PFSK-1 (cell line): ENCODE measurements around the gene HAUS2.

Experiments
- FOXP2 ChIP-seq: optimal IDR thresholded peaks from 2 replicates; pipeline ENCODE3; 2011; ENCODE audit warnings: borderline replicate concordance, control low read depth, inconsistent platforms; ENCODE audit not compliant: insufficient read depth; ENCODE audit errors: extremely low read length, extremely low read depth
- POLR2AphosphoS5 ChIP-seq: IDR thresholded peaks from 2 replicates; pipeline ENCODE4 v1.6.1; 2012; ENCODE audit warnings: low read depth, mild to moderate bottlenecking, control low read depth, low read length, moderate library complexity
- SIN3A ChIP-seq: IDR thresholded peaks from 2 replicates; pipeline ENCODE4 v1.6.1; 2012; ENCODE audit warnings: mild to moderate bottlenecking, low read length, moderate library complexity, borderline replicate concordance; ENCODE audit not compliant: insufficient read depth
- TAF1 ChIP-seq: IDR thresholded peaks from 2 replicates; pipeline ENCODE4 v1.6.1; 2012; ENCODE audit warnings: low read length, control low read depth, borderline replicate concordance; ENCODE audit not compliant: insufficient read depth
- TF ChIP-seq, protein P1 (sequence below), 2 experiments: IDR thresholded peaks; 2 replicates each; pipeline versions ENCODE4 v1.6.1 to v1.8.0; 2011 to 2012; ENCODE audit warnings: low read depth in 2 of 2, low read length in 2 of 2, control low read depth in 1 of 2, inconsistent platforms in 1 of 2, mild to moderate bottlenecking in 1 of 2, moderate library complexity in 1 of 2; ENCODE audit not compliant: insufficient read depth in 1 of 2

Gene HAUS2

DNA sequence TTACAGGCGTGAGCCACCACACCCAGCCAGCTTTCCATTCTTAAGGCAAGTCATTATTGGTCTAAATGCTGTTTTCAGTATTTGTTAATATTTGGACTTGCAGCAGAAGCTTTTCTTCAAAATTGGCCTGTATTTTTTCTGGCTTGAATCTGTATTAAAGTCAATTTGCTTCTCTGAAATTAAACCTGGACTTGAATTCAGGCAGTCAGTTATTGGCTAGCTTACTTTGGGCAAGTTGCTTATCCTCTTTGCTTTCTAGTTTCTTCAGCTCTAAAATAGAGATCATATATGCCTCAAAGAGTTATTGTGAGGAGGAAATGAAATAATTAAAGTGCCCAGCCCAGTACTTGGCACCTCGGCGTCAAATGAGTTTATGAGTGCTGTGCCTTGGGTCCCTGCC lies 44.1 kb downstream of the HAUS2 start:
- TF ChIP-seq TAF1 (no peak), FOXP2 (no peak), POLR2AphosphoS5 (no peak), SIN3A (no peak)
- TF ChIP-seq, protein P1, sequence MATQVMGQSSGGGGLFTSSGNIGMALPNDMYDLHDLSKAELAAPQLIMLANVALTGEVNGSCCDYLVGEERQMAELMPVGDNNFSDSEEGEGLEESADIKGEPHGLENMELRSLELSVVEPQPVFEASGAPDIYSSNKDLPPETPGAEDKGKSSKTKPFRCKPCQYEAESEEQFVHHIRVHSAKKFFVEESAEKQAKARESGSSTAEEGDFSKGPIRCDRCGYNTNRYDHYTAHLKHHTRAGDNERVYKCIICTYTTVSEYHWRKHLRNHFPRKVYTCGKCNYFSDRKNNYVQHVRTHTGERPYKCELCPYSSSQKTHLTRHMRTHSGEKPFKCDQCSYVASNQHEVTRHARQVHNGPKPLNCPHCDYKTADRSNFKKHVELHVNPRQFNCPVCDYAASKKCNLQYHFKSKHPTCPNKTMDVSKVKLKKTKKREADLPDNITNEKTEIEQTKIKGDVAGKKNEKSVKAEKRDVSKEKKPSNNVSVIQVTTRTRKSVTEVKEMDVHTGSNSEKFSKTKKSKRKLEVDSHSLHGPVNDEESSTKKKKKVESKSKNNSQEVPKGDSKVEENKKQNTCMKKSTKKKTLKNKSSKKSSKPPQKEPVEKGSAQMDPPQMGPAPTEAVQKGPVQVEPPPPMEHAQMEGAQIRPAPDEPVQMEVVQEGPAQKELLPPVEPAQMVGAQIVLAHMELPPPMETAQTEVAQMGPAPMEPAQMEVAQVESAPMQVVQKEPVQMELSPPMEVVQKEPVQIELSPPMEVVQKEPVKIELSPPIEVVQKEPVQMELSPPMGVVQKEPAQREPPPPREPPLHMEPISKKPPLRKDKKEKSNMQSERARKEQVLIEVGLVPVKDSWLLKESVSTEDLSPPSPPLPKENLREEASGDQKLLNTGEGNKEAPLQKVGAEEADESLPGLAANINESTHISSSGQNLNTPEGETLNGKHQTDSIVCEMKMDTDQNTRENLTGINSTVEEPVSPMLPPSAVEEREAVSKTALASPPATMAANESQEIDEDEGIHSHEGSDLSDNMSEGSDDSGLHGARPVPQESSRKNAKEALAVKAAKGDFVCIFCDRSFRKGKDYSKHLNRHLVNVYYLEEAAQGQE (IDR thresholded peaks at IDR 0.05; ENCODE audit: insufficient read depth in 1 of 2, low read depth in 2 of 2, low read length in 2 of 2): no peak

DNA sequence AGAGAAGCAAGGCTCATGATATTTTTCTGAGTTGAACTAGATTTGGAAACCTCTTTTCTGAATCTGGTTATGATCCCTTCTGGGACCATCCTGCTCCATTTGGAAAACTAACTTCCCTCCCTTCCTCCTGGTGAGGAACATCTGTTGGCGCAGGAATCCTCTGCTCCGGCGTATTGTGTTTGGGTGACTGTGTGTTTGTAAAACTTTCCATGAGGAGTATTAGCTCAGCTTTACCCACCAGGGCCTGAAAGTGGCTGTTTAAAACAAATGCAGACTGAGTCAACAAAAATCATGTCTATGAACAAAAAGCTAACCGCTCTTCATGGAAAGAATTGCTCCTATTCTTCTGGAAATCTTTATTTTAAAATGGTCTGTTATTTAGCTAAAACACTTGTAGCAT lies 44.5 kb downstream of the HAUS2 start:
- no peak for TF ChIP-seq FOXP2
- TF ChIP-seq SIN3A: no peak
- TF ChIP-seq, protein P1 (IDR thresholded peaks at IDR 0.05; ENCODE audit: insufficient read depth in 1 of 2, low read depth in 2 of 2, low read length in 2 of 2): no peak
- TF ChIP-seq TAF1: no peak
- no peak for TF ChIP-seq POLR2AphosphoS5

DNA sequence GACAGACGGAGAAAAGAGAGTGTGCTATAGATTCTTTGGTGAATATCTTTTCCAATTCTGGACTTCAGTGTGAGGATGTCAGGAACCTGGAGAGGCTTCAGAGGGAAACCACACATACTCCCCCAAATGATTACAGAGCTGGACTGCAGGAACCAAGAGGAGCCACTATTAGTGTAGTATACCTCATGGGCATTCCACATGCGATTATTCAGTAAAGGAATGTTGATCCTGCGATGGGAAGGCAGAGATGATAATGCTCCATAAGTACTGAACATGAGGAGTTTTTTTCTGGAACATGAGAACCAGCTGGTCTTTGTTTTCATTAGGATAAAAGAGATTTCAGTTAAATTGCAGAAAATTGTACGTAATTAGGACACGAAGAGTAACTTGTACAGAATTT lies 45.5 kb downstream of the HAUS2 start:
- no peak for TF ChIP-seq FOXP2
- no peak for TF ChIP-seq SIN3A
- no peak for TF ChIP-seq TAF1
- TF ChIP-seq, protein P1 (IDR thresholded peaks at IDR 0.05; ENCODE audit: insufficient read depth in 1 of 2, low read depth in 2 of 2, low read length in 2 of 2): no peak
- no peak for TF ChIP-seq POLR2AphosphoS5

DNA sequence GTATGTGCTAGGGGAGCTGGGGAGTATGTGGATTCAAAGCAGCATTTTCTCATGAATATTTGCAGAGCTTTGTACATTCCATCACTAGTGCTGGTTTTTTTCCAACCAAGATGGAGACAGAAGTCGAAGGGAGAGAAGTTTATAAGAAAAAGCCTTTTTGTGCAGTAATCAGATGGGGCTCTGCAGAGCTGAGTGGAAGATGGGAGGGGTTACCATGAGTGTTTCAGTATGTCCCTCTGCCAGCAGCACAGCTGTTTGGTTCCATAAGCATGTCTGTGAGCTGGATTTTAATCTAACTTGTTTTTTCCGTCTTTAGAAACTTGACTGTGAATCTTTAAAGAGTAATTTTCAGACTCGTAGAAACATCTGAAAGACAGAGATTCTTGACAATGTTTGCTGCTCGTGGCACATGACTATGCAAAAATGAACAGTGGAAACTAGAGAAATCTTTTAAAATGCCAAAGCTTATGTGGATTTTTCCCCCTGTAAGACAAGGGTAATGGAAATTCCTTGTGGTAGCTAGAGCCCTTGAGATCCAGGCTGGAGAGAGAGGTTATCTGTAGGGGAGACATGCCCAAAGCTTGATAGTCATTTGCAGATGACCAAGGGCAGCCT lies 47.1 kb downstream of the HAUS2 start:
- TF ChIP-seq TAF1 (no peak), SIN3A (no peak), POLR2AphosphoS5 (no peak), FOXP2 (no peak)
- TF ChIP-seq, protein P1 (IDR thresholded peaks at IDR 0.05; ENCODE audit: insufficient read depth in 1 of 2, low read depth in 2 of 2, low read length in 2 of 2): no peak

DNA sequence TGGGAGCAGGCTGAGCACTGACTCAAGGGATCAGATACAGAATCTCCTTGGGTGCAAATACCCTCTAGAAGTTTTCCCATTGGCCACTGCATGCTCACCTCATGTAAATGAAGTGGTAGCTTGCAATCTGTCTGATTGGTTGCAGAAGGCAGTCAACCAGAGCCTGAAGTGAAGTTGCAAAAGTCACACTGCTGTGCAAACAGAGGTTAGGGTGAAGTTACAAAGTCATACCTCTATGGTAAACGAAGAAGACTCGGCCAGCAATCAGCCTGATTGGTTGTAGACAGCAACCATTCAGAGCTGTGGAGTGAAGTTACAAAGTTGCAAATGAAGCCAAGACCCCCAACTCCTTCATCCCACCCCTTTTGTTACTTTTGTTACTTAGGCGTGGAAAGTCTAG lies 53.9 kb downstream of the HAUS2 start:
- TF ChIP-seq SIN3A: no peak
- TF ChIP-seq, protein P1 (IDR thresholded peaks at IDR 0.05; ENCODE audit: insufficient read depth in 1 of 2, low read depth in 2 of 2, low read length in 2 of 2): no peak
